ENCODE measurements around the gene RGL2.
"Not testable (repeated sequence)": the region's sequence is repeated elsewhere in the genome, so short reads cannot be mapped to it uniquely, and the experiment has no call there.

Gene RGL2, protein sequence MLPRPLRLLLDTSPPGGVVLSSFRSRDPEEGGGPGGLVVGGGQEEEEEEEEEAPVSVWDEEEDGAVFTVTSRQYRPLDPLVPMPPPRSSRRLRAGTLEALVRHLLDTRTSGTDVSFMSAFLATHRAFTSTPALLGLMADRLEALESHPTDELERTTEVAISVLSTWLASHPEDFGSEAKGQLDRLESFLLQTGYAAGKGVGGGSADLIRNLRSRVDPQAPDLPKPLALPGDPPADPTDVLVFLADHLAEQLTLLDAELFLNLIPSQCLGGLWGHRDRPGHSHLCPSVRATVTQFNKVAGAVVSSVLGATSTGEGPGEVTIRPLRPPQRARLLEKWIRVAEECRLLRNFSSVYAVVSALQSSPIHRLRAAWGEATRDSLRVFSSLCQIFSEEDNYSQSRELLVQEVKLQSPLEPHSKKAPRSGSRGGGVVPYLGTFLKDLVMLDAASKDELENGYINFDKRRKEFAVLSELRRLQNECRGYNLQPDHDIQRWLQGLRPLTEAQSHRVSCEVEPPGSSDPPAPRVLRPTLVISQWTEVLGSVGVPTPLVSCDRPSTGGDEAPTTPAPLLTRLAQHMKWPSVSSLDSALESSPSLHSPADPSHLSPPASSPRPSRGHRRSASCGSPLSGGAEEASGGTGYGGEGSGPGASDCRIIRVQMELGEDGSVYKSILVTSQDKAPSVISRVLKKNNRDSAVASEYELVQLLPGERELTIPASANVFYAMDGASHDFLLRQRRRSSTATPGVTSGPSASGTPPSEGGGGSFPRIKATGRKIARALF

DNA sequence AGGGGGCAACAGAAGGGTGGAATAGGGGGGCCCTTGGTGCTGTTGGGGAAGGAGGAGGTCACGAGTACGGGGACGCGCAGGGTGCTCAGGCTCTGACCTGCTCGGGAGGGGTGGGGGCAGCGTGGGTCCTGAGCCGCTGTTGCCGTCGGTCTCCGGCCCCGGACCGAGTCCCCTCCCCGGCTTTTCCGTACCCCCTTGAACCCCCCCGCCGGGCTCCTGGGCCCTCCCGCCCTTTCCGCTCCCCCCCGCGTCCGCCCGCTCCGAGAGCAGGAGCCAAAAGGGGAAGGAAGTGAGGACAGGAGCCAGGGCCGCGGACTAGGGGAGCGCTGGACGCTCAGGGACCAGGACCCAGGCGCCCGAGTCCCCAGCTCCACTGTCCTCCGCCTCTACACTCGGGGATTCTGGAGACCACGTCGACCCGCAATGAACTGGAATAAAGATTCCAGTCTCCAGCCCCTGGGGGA, at the start of gene RGL2:
Gene RGL2 (minus strand): TSS at position 170 of the 464 bp plus-strand sequence. CDS start 332 bp downstream, outside the sequence.
- peak; percentile 78 for DNase-seq (ENCODE audit: low read depth)

DNA sequence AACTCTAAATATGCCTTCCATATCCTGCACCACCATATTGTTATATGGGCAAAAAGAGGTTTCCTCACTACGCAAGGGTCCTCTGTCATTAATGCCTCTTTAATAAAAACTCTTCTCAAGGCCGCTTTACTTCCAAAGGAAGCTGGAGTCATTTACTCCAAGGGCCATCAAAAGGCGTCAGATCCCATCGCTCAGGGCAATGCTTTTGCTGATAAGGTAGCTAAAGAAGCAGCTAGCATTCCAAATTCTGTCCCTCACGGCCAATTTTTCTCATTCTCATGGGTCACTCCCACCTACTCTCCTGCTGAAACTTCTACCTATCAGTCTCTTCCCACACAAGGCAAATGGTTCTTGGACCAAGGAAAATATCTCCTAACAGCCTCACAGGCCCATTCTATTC, 49.1 kb upstream of the RGL2 start:
- DNase-seq (ENCODE audit: low read depth): no peak

DNA sequence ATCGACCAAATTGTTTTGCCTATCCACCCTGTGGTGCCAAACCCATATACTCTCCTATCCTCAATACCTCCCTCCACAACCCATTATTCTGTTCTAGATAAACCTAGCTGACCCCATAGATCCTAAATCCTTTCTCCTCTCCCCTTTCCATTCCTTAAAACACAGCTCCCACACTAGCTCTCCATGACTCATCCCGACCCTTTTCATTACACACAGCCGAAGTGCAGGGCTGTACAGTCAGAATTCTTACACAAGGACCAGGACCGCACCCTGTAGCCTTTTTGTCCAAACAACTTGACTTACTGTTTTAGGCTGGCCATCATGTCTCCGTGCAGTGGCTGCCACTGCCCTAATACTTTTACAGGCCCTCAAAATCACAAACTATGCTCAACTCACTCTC, 48.2 kb upstream of the RGL2 start:
- not testable (repeated sequence) for DNase-seq (ENCODE audit: low read depth)

DNA sequence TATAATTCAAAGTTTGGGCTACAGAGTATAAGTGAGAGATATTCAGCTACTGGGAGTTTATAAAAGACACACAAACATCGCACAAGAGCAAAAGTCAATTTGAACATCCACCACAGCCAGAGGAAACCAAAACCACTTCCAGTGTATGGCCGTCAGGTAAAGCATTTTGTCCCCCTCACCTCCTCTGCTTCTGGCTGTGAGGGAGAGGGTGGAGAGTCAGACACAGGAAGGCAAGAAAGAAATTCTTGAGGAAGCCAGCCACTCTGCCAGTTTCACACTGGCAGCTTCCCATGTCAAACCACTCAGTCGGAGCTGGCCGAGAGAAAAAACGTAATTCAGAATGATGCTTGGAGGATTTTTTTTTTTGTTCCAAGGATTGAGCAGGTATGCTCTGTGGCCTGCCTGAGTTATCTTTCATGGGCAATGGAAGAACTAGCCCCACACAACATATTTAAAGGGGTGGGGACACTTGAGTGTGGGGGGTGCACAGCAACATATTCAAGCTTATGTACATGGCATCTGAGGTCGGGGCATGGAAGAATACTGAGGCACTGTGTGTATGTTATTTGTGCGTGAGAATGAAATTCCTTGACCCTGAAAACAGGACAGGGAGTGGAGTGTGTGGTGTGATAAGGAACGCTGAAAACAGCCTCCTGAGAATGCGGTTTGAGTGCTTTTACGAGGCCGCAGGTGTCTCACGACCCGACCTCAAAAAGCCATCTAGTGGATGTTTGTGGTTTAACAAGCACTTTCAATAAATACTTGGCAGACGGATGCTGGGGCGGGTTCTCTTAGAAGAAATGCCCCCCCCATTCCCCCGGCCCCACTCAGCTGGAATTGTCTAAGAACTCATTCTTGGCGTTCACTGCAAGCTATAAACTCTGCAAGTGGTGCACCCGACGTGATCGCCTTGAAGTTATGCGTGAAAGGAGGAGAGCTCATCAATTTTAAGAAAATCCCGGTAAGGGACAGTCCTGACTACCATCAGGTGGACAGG, 46.3 kb upstream of the RGL2 start:
- DNase-seq (ENCODE audit: low read depth): peak; percentile 58

DNA sequence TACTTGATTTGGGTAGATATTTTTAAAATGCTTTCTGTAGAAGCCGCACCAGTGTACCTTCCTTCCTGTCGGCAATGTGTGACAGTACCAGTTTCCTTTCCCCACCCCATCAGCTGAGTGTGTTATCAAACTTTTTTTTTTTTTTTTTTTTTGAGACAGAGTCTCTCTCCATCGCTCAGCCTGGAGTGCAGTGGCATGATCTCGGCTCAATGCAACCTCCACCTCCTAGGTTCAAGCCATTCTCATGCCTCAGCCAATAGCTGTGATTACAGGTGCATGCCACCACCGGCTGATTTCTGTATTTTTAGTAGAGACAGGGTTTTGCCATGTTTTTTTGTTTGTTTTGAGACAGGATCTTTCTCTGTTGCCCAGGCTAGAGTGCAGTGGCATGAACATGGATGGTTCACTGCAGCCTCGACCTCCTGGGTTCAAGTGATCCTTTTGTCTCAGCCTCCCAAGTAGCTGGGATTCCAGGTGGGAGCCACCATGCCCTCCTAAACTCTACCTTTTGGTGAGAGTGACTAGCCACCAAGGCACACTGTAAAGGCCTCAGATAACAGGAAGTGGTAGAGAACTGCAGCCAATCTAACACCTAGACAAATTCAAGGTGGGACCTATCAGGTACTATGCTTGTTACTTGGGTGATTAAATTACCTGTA, 45.3 kb upstream of the RGL2 start:
- no peak for DNase-seq (ENCODE audit: low read depth)

DNA sequence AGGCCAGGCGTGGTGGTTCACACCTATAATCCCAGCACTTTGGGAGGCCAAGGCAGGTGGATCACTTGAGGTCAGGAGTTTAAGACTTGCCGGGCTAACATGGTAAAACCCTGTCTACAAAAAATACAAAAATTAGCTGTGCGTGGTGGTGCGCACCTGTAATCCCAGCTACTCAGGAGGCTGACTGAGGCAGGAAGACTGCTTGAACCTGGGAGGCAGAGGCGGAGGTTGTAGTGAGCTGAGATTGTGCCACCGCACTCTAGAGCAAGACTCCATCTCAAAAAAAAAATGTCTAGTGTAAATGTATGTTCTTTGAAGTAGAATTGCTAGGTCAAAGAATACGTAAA, 44.8 kb upstream of the RGL2 start:
- DNase-seq (ENCODE audit: low read depth): not testable (repeated sequence)

DNA sequence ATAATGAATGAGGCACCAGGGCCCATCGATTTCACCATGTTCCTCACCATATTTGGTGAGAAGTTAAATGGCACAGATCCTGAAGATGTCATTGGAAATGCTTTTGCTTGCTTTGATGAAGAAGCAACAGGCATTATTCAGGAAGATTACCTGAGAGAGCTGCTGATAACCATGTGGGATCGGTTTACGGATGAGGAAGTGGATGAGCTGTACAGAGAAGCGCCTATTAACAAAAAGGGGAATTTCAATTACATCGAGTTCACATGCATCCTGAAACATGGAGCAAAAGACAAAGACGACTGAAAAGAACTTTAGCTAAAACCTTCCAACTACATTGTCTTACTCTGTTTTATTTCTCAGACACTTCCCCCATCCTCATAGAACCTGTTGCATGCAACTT, 40.5 kb upstream of the RGL2 start:
- DNase-seq (ENCODE audit: low read depth): no peak

DNA sequence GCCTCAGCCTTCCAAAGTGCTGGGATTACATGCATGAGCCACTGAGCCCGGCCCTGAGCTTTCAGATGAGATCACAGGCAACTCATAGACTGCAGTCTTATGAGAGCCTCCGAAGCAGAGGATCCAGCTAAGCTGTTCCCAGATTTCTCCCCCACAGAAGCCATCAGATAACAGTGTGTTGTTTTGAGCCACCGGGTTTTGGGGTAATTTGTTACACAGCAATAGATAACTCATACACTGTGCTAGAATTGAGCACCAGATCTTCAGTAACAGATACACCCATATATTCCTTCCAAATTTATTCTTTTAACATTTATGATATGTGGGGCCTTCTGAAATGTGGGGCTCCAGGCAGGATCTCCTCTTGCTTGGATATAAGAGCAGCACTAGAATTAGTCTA, 37.8 kb upstream of the RGL2 start:
- DNase-seq (ENCODE audit: low read depth): no peak

DNA sequence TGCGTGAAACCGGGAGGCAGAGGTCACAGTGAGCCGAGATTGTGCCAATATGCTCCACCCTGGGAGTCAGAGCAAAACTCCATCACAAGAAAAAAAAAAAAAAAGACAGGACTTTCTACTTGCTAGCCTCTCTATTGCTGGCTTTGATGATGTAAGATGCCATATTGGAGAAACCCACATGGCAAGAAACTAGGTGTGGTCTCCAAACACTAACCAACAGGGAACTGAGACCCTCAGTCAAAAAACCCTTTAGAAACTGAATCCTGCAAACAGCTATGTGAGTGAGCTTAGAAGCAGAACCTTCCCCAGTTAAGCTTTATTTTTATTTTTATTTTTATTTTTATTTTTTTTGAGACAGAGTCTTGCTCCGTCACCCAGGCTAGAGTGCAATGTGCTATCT, 37.2 kb upstream of the RGL2 start:
- no peak for DNase-seq (ENCODE audit: low read depth)

DNA sequence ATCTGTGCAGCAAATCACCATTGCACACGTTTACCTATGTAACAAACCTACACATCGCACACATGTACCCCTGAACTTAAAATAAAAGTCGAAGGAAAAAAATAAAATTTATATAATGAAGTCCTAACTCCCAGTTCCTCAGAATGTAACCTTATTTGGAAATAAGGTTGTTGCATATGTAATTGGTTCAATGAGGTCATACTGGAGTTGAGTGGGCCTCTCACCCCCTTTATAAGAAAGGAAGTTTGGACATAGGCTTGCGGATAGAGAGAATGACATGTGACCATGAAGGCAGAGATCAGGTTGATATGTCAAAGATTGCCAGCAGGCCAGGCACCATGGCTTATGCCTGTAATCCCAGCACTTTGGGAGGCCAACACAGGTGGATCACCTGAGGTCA, 34.9 kb upstream of the RGL2 start:
- DNase-seq (ENCODE audit: low read depth): no peak

DNA sequence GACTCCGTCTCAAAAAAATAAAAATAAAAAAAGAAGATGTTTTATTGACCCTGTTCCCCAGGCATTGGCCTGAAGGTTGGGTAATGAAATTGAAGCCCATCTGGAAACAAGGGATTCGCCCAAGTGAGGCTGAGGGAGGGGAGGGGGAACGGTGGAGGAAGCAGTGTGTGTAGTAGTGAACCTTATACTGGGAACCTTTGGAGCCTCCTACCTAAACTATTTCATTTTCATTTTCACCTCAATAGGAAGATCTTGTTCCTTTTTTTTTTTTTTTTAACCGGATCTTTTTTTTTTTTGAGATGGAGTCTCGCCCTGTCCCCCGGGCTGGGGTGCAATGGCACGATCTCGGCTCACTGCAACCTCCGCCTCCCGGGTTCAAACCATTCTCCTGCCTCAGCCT, 32.0 kb upstream of the RGL2 start:
- no peak for DNase-seq (ENCODE audit: low read depth)

DNA sequence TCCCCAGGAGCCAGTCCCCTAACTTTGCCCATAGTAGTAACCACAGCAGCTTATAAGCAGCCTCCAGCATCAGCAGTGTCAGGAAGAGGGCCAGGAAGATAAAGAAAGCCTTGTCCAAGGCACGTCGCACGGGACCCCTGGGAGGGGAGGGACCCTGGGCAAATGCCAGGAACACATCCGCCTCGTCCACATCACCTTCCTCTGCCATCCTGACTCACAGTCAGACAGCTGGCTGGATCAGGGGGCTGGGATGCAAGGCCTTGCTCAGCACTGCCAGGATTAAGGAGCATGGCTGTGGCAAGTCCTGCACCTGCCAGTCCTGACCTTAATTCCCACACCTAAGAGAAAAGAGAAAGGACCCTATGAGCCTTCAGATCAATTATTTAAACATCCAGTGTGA, 30.3 kb upstream of the RGL2 start:
- no peak for DNase-seq (ENCODE audit: low read depth)

DNA sequence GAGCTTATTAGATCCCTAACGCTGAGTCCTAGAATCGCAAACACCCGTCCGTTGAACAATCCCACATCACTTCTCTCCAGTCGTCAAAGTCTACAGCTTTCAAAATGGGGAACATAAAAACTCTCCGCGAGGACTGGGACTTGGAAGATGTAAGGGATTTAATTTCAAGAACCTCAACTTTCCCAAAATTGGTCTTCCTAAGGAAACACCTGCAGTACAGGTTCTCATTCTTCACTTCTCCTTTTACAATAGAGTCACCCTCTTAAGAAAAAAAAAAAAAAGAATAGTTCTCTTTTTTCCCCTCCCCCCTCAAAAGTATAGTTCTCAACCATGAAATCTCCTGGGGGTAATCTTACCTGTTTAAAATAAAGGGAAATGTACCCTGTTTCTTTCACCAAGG, 25.4 kb upstream of the RGL2 start:
- no peak for DNase-seq (ENCODE audit: low read depth)

DNA sequence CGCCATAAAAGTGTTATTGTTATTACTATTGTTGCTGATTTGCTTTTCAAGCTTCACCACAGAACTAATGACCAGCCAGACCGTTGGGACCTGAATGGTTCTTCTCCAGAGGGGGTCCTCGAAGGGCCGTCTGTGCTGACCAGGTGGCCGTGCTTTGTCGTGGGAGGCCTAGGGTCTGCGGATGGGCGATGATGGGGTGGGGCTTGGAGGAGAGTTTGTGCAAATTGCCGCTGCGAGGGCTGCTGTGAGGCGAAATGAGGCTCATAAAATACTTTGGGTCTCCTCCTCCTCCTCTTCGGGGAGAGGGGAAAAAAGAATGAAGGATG, 24.8 kb upstream of the RGL2 start:
- DNase-seq (ENCODE audit: low read depth): no peak

DNA sequence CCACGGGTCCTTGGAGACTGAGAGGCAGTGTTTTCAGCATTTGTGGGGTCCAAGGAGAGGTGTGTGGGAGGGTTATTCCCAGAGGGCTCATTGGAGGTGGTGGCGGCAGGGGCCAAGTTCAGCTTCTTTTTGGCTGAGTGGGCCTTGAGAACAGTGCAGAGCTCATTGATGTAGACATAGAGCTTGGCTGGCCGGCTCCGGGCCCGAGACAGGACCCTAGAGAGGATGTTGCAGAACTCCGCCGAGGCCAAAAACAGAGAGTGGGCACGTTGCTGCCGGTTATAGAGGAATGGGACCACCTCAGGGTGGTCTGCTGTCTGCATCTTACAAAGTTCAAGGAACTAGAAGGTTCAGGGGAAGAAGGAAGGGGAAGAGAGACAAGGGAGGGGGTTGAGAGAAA, 22.5 kb upstream of the RGL2 start:
- no peak for DNase-seq (ENCODE audit: low read depth)

DNA sequence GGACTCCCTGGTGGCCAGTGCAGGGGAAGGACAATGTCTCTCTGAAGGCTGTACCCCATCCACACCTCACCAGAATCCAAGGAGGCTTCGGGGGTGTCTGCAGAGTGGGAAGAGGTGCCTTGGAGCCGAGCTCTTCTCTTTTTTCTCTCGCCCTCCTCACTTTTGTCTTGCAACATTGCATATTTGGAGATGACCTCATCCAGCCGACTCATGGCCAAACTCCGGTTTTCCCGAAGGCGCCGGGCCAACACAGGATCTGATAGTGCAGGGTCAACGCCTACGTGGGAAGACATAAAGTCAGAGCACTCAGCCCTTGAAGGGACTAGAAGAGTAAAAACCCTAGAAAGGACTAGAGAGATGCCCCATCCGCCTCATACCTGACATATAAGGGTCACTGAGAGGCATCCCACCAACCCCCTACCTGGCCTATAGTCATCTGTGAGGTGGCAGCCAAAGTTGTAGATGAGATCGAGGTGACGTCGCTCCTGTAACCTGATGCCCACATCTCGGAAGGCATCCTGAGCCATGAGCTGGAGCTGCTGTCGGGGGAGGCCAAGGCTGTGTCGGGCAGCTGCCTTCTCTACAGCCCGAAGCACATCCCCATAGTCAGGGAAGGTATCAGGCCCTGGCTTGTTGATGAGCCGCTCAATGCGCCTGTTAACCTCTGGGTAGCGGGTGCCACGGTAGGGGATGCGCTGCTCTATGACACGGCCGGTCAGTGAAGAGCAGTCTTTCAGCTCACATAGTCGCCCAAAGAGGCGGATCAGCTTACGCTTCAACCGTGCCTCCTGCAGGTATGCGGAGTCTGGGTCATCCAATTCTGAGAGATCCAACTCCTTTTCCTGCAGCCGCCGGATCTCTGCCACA, 21.8 kb upstream of the RGL2 start:
- DNase-seq (ENCODE audit: low read depth): peak; percentile 81

DNA sequence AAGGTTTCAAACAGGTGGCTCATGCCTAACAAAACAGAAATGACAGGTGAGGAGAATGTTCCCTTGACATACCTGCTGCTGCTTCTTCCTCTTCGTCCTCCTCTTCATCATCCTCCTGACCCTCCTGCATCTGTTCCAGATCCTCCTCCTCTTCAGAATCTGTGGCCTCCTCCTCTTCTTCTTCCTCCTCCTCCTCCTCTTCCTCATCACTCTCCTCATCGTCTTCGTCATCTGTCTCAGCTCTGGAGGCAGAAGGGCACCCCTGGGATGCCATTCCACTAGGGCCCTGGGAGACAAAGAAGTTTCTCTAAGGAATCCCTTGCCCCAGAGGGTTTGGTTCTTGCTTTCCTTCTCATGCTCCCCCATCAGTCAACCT, 21.2 kb upstream of the RGL2 start:
- no peak for DNase-seq (ENCODE audit: low read depth)

DNA sequence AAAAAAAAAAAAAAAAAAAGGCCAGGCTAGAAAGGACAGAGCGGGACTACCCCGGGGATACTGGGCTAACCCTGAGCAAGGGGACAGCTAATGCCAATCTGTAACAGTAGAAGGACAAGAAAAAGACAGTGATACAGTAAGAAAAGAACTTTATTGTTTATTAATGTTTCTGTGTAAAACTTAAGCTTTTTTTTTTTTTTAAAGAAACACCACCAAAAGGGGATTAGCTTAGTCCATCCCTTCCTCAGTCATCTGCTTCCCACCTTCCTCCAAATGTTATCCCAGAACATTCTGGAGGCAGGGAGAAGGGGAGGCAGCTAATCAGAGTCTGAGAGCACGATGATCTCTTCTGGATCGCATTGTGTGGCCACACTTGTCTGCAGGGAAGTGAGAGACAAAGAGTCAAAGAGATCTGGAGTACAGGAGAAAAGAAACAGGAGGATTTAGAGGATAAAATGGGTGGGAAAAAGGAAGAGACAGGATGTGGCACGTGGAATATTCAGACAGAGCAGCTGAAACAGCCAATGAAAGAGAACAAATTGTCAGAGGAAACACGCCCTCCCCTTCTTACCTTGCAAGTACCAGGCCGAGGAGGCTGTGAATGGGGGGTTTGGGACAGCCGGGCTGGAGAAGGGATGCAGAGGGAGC, 19.8 kb upstream of the RGL2 start:
- no peak for DNase-seq (ENCODE audit: low read depth)

DNA sequence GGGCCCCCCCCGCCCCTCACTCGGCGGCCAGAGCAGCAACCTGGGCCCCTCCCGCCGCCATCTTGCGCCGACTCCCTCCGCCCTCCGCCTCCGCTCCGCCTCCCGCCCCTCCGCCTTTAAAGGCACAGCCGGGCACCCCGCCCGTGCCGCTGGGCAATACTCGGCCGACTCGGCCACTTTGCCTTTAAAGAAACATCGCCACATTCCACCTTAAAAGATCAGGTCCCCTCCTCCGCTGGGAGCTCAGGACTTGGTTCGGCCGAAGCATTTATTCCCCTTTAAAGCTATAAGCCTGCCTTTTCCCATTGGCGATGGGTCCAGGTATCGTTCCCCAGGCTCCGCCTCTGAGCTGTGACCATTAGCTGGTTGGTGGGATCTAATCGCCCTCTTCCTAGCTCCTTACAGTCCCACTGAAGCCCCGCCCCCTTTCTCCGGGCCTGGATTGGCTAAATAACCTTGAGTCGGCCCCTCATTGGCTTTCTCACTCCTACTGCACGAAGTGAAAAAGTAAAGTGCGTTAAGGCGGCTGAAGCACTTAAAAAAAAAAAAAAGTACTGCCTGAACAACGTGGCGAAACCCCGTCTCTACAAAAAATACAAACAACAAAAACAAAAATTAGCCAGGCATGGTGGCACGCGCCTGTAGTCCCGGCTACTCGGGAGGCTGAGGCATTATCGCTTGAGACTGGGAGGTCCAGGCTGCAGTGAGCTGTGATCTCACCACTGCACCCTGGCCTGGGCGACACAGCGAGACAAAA, 19.1 kb upstream of the RGL2 start, which contains the start of gene ZBTB22:
Gene ZBTB22 (minus strand): TSS at position 76 of the 757 bp plus-strand sequence. CDS start 828 bp downstream, outside the sequence.
- peak; percentile 98 for DNase-seq (ENCODE audit: low read depth)

DNA sequence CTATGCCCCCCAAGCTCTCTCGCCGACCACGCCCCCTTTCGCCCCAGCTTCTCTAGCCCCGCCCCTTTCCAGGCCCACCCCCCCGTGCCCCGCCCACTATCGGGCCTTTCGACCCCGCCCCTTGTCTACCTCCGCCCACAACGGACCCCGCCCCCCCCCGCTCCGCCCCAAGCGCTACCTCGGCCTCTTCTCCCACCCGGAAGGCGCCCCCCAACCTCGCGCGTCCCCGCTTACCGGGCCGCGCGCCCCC, 18.6 kb upstream of the RGL2 start:
- DNase-seq (ENCODE audit: low read depth): no peak
